Endothelial cell of umbilical vein (primary cell): ENCODE measurements around the gene SETMAR. TPM values are rescaled to one million over a fixed set of nuclear protein-coding genes. Genes with fewer than 3 reads are reported as not detected.

ENCODE experiments used
- BruUV-seq: library from RNA; stranded (reverse); fragments of 400-500 nt; replicated peaks from 2 replicates; lab custom pipeline; 2021; lab: Mats Ljungman, UMichigan
- CTCF ChIA-PET: fragments of 300-600, 350-600 bp; sonication (Branson Sonifier 250); formaldehyde crosslinking; loops from one replicate; lab custom pipeline; 2021; ENCODE audit warnings: antibody characterized with exemption, inconsistent platforms; lab: Charles Lee
- POLR2A ChIA-PET: fragments of 300-600, 350-600 bp; sonication (Branson Sonifier 250); formaldehyde crosslinking; loops from one replicate; lab custom pipeline; 2021; ENCODE audit warnings: antibody characterized with exemption, inconsistent platforms; lab: Charles Lee
- DNase-seq: peaks from one replicate; pipeline ENCODE4 v3.0.0-alpha.2; 2011; ENCODE audit warnings: low read depth, low spot score
- FAIRE-seq: peaks from 2 replicates; lab custom pipeline; 2011; peaks lifted over from hg19 to GRCh38; lab: Jason Lieb, UNC
- H2AFZ ChIP-seq: 2 replicates; pipeline ENCODE4 v1.6.0; 2012; ENCODE audit warnings: low read depth, low read length, control low read depth, inconsistent platforms
- H3K27ac ChIP-seq: 2 replicates; pipeline ENCODE4 v1.5.1; 2011; ENCODE audit warnings: low read depth, mild to moderate bottlenecking, control low read depth, low read length, moderate library complexity; ENCODE audit not compliant: insufficient read depth
- H3K27me3 ChIP-seq, 2 experiments: 2 replicates each; pipeline versions ENCODE4 v1.6.0 to v1.6.1; 2011; ENCODE audit warnings: low read length in 2 of 2, mixed read lengths in 1 of 2; ENCODE audit not compliant: control insufficient read depth in 2 of 2, insufficient read depth in 2 of 2
- H3K36me3 ChIP-seq, 2 experiments: 2 replicates in 1 of 2; 3 replicates in 1 of 2; pipeline ENCODE4 v1.5.1; 2011; ENCODE audit warnings: low read length in 2 of 2, mild to moderate bottlenecking in 1 of 2, moderate library complexity in 1 of 2; ENCODE audit not compliant: control insufficient read depth in 2 of 2, insufficient read depth in 2 of 2; ENCODE audit errors: extremely low read depth in 1 of 2
- H3K4me1 ChIP-seq: 3 replicates; pipeline ENCODE4 v1.5.1; 2011; ENCODE audit warnings: mild to moderate bottlenecking, low read length; ENCODE audit not compliant: control insufficient read depth, insufficient read depth; ENCODE audit errors: extremely low read depth
- H3K4me2 ChIP-seq: 2 replicates; pipeline ENCODE4 v1.6.1; 2011; ENCODE audit warnings: low read length, control low read depth, mixed read lengths; ENCODE audit not compliant: insufficient read depth
- H3K4me3 ChIP-seq, 3 experiments: fragments of 200-600 bp in 1 of 3; sonication (generic), shearing (Covaris generic) in 1 of 3; replicated peaks in 1 of 3; 2 replicates each; pipeline ENCODE4 v1.5.1; 2011 to 2016; ENCODE audit warnings: control low read depth in 3 of 3, low read length in 3 of 3, mild to moderate bottlenecking in 2 of 3, inconsistent platforms in 1 of 3, low read depth in 1 of 3, moderate library complexity in 1 of 3; ENCODE audit not compliant: insufficient read depth in 1 of 3
- H3K79me2 ChIP-seq: 2 replicates; pipeline ENCODE4 v1.6.0; 2012; ENCODE audit warnings: low read length, inconsistent platforms; ENCODE audit not compliant: control insufficient read depth, insufficient read depth
- H3K9ac ChIP-seq: replicated peaks from 2 replicates; pipeline ENCODE3; 2011; ENCODE audit warnings: low read length, control low read depth; ENCODE audit not compliant: insufficient read depth; ENCODE audit errors: extremely low read depth
- H3K9me1 ChIP-seq: replicated peaks from 3 replicates; pipeline ENCODE4 v1.6.0; 2011; ENCODE audit warnings: mild to moderate bottlenecking, low read length; ENCODE audit not compliant: control insufficient read depth, insufficient read depth; ENCODE audit errors: extremely low read depth
- H3K9me3 ChIP-seq: replicated peaks from 2 replicates; pipeline ENCODE4 v1.5.1; 2012; ENCODE audit warnings: low read length, inconsistent platforms; ENCODE audit not compliant: control insufficient read depth, insufficient read depth
- H4K20me1 ChIP-seq: replicated peaks from 2 replicates; pipeline ENCODE3; 2011; ENCODE audit warnings: mild to moderate bottlenecking, low read length; ENCODE audit not compliant: control insufficient read depth, insufficient read depth; ENCODE audit errors: extremely low read depth
- CTCF ChIP-seq, 2 donors: IDR thresholded peaks; 1 replicate in 1 of 2; 2 replicates in 1 of 2; pipeline ENCODE4 v1.5.1; 2011; ENCODE audit warnings: low read length in 2 of 2, mild to moderate bottlenecking in 2 of 2, moderate library complexity in 2 of 2, control low read depth in 1 of 2, inconsistent platforms in 1 of 2, low read depth in 1 of 2; ENCODE audit not compliant: insufficient read depth in 1 of 2; ENCODE audit errors: extremely low read depth in 1 of 2
- EZH2 ChIP-seq: IDR thresholded peaks from 2 replicates; pipeline ENCODE4 v1.6.1; 2012; ENCODE audit warnings: borderline replicate concordance, low read depth, mild to moderate bottlenecking, moderate library complexity, low read length, inconsistent platforms; ENCODE audit not compliant: severe bottlenecking
- FOS ChIP-seq: IDR thresholded peaks from 2 replicates; pipeline ENCODE4 v1.6.1; 2011; ENCODE audit warnings: mild to moderate bottlenecking, low read length, moderate library complexity, borderline replicate concordance; ENCODE audit not compliant: insufficient read depth
- GATA2 ChIP-seq: IDR thresholded peaks from 2 replicates; pipeline ENCODE4 v1.7.0; 2011; ENCODE audit warnings: low read depth, mild to moderate bottlenecking, moderate library complexity, mixed read lengths, low read length; ENCODE audit not compliant: insufficient read length, insufficient read depth
- JUN ChIP-seq: IDR thresholded peaks from 2 replicates; pipeline ENCODE4 v1.6.1; 2011; ENCODE audit warnings: borderline replicate concordance, low read depth; ENCODE audit not compliant: insufficient read length, insufficient read depth
- MAX ChIP-seq: IDR thresholded peaks from 2 replicates; pipeline ENCODE4 v1.6.1; 2011; ENCODE audit not compliant: insufficient read depth, insufficient read length
- MYC ChIP-seq: IDR thresholded peaks from one replicate; pipeline ENCODE4 v1.6.1; 2011; ENCODE audit warnings: mild to moderate bottlenecking, low read depth, low read length
- POLR2A ChIP-seq: IDR thresholded peaks from 2 replicates; pipeline ENCODE4 v1.6.1; 2012; ENCODE audit warnings: low read depth, mild to moderate bottlenecking, control low read depth, low read length
- POLR2AphosphoS5 ChIP-seq: IDR thresholded peaks from 2 replicates; pipeline ENCODE4 v1.6.1; 2012; ENCODE audit warnings: low read depth, mild to moderate bottlenecking, control low read depth, low read length, moderate library complexity; ENCODE audit not compliant: insufficient read depth
- dilution Hi-C: fragments of 300-500 bp; cut with MboI; formaldehyde crosslinking; loops from one replicate; pipeline ENCODE4 v1.15.0; 2019; ENCODE audit warnings: low sequenced_read_pairs; ENCODE audit not compliant: extremely low pct_ligation_motif_present
- intact Hi-C: fragments of 100-400 bp; cut with micrococcal nuclease; formaldehyde crosslinking; loops from one replicate; pipeline ENCODE4 v1.10.0; 2022
- polyA plus RNA-seq, 4 experiments: library from polyadenylated mRNA; depleted of rRNA in 3 of 4; stranded (reverse) in 3 of 4; unstranded in 1 of 4; fragments of >200 nt; gene quantifications; 2 replicates each; pipeline versions ENCODE4 v1.2.1 to v1.2.3, GENCODE V29; 2011 to 2012; ENCODE audit warnings: missing spikeins in 1 of 4
- total RNA-seq: library from RNA; stranded (reverse); gene quantifications from 2 replicates; pipeline ENCODE4 v1.2.3, GENCODE V29; 2021

Gene SETMAR
- total and polyA plus RNA-seq, 2 donors (not counting 3 experiments of a cell fraction or from before 2014, with no cell fraction given), result 9.6 to 15.4 TPM

DNA sequence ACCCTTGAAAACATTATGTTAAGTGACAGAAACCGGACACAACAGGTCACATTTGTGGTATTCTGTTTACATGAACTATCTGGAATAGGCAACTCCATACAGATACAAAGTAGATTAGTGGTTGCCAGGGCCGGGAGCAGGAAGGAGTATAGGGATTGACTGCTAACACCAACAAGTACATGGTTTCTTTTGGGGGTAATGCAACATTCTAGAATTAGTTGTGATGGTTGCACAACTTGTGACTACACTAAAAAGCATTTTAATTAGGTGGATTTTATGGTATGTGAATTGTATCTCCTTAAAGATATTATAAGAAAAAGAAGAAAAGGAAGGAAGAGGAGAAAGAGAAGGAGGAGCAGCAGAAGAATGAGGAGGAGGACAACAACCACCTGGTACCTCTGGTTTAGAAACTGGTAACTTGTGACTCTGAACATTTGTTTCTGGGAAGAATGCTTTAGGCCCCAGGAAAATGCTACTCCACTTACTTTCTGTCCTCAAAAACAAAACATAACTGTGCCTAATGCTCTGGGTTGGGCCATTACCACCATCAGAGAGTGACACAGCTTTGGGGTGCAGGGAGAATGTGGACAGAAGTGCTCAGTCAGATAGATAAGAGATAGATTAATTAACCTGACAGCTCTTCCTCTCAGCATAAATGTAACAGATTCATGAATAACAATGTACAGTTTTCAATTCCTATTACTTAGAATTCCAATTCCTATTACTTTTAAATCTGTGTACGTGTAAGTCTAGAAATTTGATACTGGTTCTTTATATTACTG is 20.3 kb downstream of the SETMAR start:
- no peak overlapping the region for H3K27ac ChIP-seq
- H3K9me1 ChIP-seq, result no peaks in the 10 kb centered on the region
- no peaks in the 10 kb centered on the region for H3K4me1 ChIP-seq
- CTCF ChIA-PET, result interaction anchor here (1.1 to 2.3 kb wide), 2 partner anchors 9 to 310 kb away, joined by 3 to 5 read pairs; no protein-coding TSS in a partner anchor
- no TSS peak for BruUV-seq
- no peak overlapping the region for H2AFZ ChIP-seq
- TF ChIP-seq CTCF (IDR thresholded peaks at IDR 0.05; ENCODE audit: extremely low read depth in 1 of 2, insufficient read depth in 1 of 2, low read depth in 1 of 2, low read length in 2 of 2), result no peak
- TF ChIP-seq MYC, result no peak
- no peak overlapping the region for H3K9ac ChIP-seq
- H3K4me2 ChIP-seq, result no peak overlapping the region
- H4K20me1 ChIP-seq, result no peaks in the 10 kb centered on the region
- POLR2A ChIA-PET, result no interaction called here
- intact Hi-C loops (no loop called here), dilution Hi-C loops (no loop called here)
- no peaks in the 10 kb centered on the region for H3K9me3 ChIP-seq
- H3K4me3 ChIP-seq, result no peak overlapping the region
- H3K27me3 ChIP-seq, result no peaks in the 10 kb centered on the region
- H3K79me2 ChIP-seq, result no peaks in the 10 kb centered on the region
- FAIRE-seq, result no peak
- no peaks in the 10 kb centered on the region for H3K36me3 ChIP-seq
- DNase-seq, result no peak

GRCh38 chr3:4326868-4327267 is 23.7 kb downstream of the SETMAR start:
- TF ChIP-seq POLR2A (no peak), CTCF (IDR thresholded peaks at IDR 0.05; ENCODE audit: extremely low read depth in 1 of 2, insufficient read depth in 1 of 2, low read depth in 1 of 2, low read length in 2 of 2) (no peak), GATA2 (no peak), JUN (no peak), FOS (no peak), EZH2 (no peak), MAX (no peak), MYC (no peak), POLR2AphosphoS5 (no peak)
- no TSS peak for BruUV-seq
- no peak overlapping the region for H3K4me3 ChIP-seq
- no peaks in the 10 kb centered on the region for H3K27me3 ChIP-seq
- H2AFZ ChIP-seq, result no peak overlapping the region
- POLR2A ChIA-PET, result no interaction called here
- H4K20me1 ChIP-seq, result no peaks in the 10 kb centered on the region
- CTCF ChIA-PET, result interaction anchor here (2.1 kb wide), 1 partner anchor 24 kb away, joined by 10 read pairs; no protein-coding TSS in a partner anchor
- no peak for FAIRE-seq
- H3K9me1 ChIP-seq, result no peaks in the 10 kb centered on the region
- no peaks in the 10 kb centered on the region for H3K4me1 ChIP-seq
- dilution Hi-C loops (no loop called here), intact Hi-C loops (no loop called here)
- H3K36me3 ChIP-seq, result no peaks in the 10 kb centered on the region
- H3K4me2 ChIP-seq, result no peak overlapping the region
- H3K27ac ChIP-seq, result no peak overlapping the region
- no peaks in the 10 kb centered on the region for H3K9me3 ChIP-seq
- H3K9ac ChIP-seq, result no peak overlapping the region
- H3K79me2 ChIP-seq, result no peaks in the 10 kb centered on the region
- no peak for DNase-seq
